Prostate gland (tissue), 2 donors: ENCODE measurements around the gene DNM3. TPM values are rescaled to one million over a fixed set of nuclear protein-coding genes. Genes with fewer than 3 reads are reported as not detected.

Experiments
- DNase-seq: peaks from one replicate; pipeline ENCODE4 v3.0.0-alpha.2; 2019; ENCODE audit warnings: low spot score
- H3K27ac ChIP-seq, 2 donors: fragments of 200-600 bp; sonication (generic); 2 replicates each; pipeline ENCODE4 v1.5.1; 2017 to 2019
- H3K27me3 ChIP-seq: fragments of 200-600 bp; sonication (generic); replicated peaks from 2 replicates; pipeline ENCODE4 v1.5.1; 2019; ENCODE audit not compliant: insufficient read depth
- H3K36me3 ChIP-seq, 2 donors: fragments of 200-600 bp; sonication (generic); 1 replicate in 1 of 2; 2 replicates in 1 of 2; pipeline versions ENCODE4 v1.5.1 to v1.8.1; 2017 to 2019
- H3K4me1 ChIP-seq: fragments of 200-600 bp; sonication (generic); replicated peaks from 2 replicates; pipeline ENCODE4 v1.5.1; 2019
- H3K4me3 ChIP-seq, 2 donors: fragments of 200-600 bp; sonication (generic); 2 replicates each; pipeline ENCODE4 v1.5.1; 2017 to 2019
- H3K9me3 ChIP-seq: fragments of 200-600 bp; sonication (generic); 2 replicates; pipeline ENCODE4 v1.5.1; 2017
- POLR2A ChIP-seq: fragments of 450-650 bp; IDR thresholded peaks from one replicate; pipeline ENCODE4 v1.6.1; 2016; ENCODE audit warnings: antibody characterized with exemption, mild to moderate bottlenecking
- POLR2AphosphoS5 ChIP-seq: sonication (generic); formaldehyde crosslinking; IDR thresholded peaks from one replicate; pipeline ENCODE4 v1.6.1; 2017; ENCODE audit warnings: antibody characterized with exemption
- WGBS: methylation state at CpG from one replicate; pipeline ENCODE4 v1.1.5; 2018; 5-methylcytosine and 5-hydroxymethylcytosine counted together
- intact Hi-C: fragments of 100-400 bp; cut with DNase I; formaldehyde crosslinking; loops from one replicate; pipeline ENCODE4 v1.14.2; 2022
- total RNA-seq, 2 donors: library from RNA; depleted of rRNA; stranded (reverse); fragments of >200 nt; gene quantifications; one replicate each; pipeline ENCODE4 v1.1.0, GENCODE V29; 2016
- TF ChIP-seq, protein P1 (sequence below), 4 experiments: fragments of 200-600 bp in 2 of 4; fragments of 450-650 bp in 2 of 4; sonication (generic) in 2 of 4; IDR thresholded peaks; 1 replicate in 3 of 4; 2 replicates in 1 of 4; pipeline ENCODE4 v1.5.1; 2016 to 2019; ENCODE audit warnings: antibody characterized with exemption in 4 of 4, mild to moderate bottlenecking in 2 of 4, moderate library complexity in 2 of 4

DNM3 gene
- total RNA-seq, 2 donors from 2014 or later = 2.3 to 5.3 TPM

- no peaks in the 10 kb centered on the region for H3K9me3 ChIP-seq
- no peaks in the 10 kb centered on the region for H3K36me3 ChIP-seq
- no peak for TF ChIP-seq POLR2AphosphoS5
- TF ChIP-seq, protein P1, sequence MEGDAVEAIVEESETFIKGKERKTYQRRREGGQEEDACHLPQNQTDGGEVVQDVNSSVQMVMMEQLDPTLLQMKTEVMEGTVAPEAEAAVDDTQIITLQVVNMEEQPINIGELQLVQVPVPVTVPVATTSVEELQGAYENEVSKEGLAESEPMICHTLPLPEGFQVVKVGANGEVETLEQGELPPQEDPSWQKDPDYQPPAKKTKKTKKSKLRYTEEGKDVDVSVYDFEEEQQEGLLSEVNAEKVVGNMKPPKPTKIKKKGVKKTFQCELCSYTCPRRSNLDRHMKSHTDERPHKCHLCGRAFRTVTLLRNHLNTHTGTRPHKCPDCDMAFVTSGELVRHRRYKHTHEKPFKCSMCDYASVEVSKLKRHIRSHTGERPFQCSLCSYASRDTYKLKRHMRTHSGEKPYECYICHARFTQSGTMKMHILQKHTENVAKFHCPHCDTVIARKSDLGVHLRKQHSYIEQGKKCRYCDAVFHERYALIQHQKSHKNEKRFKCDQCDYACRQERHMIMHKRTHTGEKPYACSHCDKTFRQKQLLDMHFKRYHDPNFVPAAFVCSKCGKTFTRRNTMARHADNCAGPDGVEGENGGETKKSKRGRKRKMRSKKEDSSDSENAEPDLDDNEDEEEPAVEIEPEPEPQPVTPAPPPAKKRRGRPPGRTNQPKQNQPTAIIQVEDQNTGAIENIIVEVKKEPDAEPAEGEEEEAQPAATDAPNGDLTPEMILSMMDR (IDR thresholded peaks at IDR 0.05) = no peak
- no peak for TF ChIP-seq POLR2A
- intact Hi-C loops = no loop called here
- H3K4me1 ChIP-seq = peaks cover 3% of the 10 kb centered on the region
- H3K27me3 ChIP-seq = no peaks in the 10 kb centered on the region
- H3K27ac ChIP-seq = no peak overlapping the region
- no peak for DNase-seq
- H3K4me3 ChIP-seq = no peak overlapping the region
- 67% methylated on average over 6 of the region's 6 CpGs for WGBS
Measured at GRCh38 chr1:172320733-172321132, 479.4 kb downstream of the DNM3 start.

DNA sequence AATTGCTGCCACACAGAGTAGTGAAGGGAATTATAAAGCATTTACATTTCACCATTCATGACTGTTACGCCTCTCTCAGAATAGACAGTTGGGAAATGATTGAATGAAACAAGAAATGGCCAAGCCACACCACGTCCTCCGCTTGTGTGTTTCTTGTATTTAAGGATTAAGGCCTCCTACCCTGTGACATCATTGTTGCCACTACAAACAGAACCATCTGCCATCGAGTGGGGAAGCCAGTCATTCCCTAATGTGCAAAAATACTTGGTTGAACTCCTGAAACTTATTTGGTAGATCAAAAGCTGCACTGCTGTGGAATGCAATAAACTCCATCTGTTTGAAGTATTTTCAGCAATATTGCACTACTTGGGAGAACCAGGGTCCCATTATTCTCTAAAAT is 480.2 kb downstream of the DNM3 start:
- no peaks in the 10 kb centered on the region for H3K27me3 ChIP-seq
- H3K4me1 ChIP-seq = peaks cover 3% of the 10 kb centered on the region
- TF ChIP-seq POLR2A = no peak
- TF ChIP-seq, protein P1 (IDR thresholded peaks at IDR 0.05) = no peak
- TF ChIP-seq POLR2AphosphoS5 = no peak
- 61% methylated on average over 4 of the region's 4 CpGs for WGBS
- no peak overlapping the region for H3K27ac ChIP-seq
- no peak overlapping the region for H3K4me3 ChIP-seq
- DNase-seq = no peak
- H3K9me3 ChIP-seq = no peaks in the 10 kb centered on the region
- no peaks in the 10 kb centered on the region for H3K36me3 ChIP-seq
- intact Hi-C loops = no loop called here

DNA sequence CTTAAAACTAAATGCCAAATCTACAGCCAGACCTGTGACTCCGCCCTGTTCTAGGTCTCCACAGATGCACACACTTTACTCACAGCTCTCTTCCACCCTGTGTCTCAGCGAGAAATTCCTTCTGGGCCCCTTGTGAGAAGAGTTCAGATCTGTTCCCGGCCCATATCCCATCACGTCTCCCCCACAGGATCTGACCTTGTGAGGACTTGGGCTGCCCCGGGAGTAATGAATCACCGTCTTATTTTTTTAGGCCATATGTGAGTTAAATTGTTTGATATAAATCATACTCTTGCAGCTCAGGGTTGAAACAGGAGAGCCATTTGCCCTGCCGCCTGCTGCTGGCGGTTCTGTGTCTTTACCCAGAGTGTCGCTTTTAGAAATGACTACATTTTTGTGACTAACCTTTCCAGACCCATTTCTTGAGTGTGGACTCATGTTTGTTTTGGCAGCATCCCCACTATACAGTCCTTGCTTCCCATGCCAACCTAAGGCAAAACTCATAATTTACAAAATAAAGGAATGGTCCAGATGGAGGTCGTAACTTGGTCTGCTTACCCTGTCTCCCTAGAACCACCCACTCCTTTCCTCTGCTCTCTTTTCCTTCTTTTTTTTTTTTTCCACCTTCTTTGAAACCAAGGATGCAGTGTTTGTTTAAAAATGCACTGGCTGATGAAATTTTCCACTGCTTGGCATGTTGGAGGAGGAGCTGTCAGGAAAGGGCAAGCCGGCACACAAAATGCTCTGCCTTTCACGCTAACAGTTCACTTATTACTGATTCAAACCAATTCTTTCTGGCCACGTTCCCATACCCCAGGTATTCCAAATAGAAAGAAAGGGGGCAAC is 481.1 kb downstream of the DNM3 start:
- H3K9me3 ChIP-seq = no peaks in the 10 kb centered on the region
- intact Hi-C loops = no loop called here
- H3K27ac ChIP-seq = peak overlapping the region; percentile 6 to 33
- no peak overlapping the region for H3K4me3 ChIP-seq
- H3K4me1 ChIP-seq = peaks cover 3% of the 10 kb centered on the region
- no peak for TF ChIP-seq POLR2A
- no peak for TF ChIP-seq POLR2AphosphoS5
- TF ChIP-seq, protein P1 (IDR thresholded peaks at IDR 0.05) = no peak
- H3K27me3 ChIP-seq = no peaks in the 10 kb centered on the region
- no peaks in the 10 kb centered on the region for H3K36me3 ChIP-seq
- no peak for DNase-seq
- 22% methylated on average over 13 of the region's 13 CpGs for WGBS

GRCh38 chr1:172323686-172324085 is 482.4 kb downstream of the DNM3 start:
- H3K36me3 ChIP-seq = no peaks in the 10 kb centered on the region
- intact Hi-C loops = no loop called here
- H3K4me1 ChIP-seq = peaks cover 3% of the 10 kb centered on the region
- WGBS = 72% methylated on average over 1 of the region's 1 CpG
- DNase-seq = no peak
- no peaks in the 10 kb centered on the region for H3K27me3 ChIP-seq
- no peaks in the 10 kb centered on the region for H3K9me3 ChIP-seq
- H3K4me3 ChIP-seq = no peak overlapping the region
- no peak overlapping the region for H3K27ac ChIP-seq
- no peak for TF ChIP-seq POLR2A
- TF ChIP-seq, protein P1 (IDR thresholded peaks at IDR 0.05) = no peak
- no peak for TF ChIP-seq POLR2AphosphoS5

DNA sequence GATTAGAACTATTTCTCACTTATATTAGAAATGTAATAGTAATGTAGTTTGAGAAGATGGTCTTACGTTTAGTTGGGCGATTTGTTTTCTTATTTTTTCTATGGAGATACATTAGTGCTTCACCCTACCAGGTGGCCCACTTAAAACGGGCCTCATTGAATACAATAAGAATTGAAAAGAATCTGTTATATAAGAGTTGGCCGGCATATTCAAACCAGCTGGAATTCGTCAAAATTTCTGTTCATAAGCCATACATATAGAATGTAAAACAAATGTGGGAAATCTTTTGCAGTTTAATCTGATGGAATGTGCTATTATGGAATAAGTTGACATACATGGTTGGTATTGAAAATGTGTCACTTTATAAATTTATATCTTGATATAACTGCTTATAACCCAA is 482.8 kb downstream of the DNM3 start:
- WGBS = 96% methylated on average over 5 of the region's 5 CpGs

More for the DNA sequence above, 482.8 kb downstream of the DNM3 start:
- Histone ChIP-seq H3K4me1 (peaks cover 3% of the 10 kb centered on the region), H3K36me3 (no peaks in the 10 kb centered on the region), H3K9me3 (no peaks in the 10 kb centered on the region), H3K27ac (no peak overlapping the region), H3K4me3 (no peak overlapping the region), H3K27me3 (no peaks in the 10 kb centered on the region)
- intact Hi-C loops = no loop called here
- no peak for DNase-seq
- TF ChIP-seq, protein P1 (IDR thresholded peaks at IDR 0.05) = no peak
- no peak for TF ChIP-seq POLR2A
- no peak for TF ChIP-seq POLR2AphosphoS5
